Neural cell (in vitro differentiated cells): Measurements from ENCODE around the gene TSPO2. TPM values are rescaled to one million over a fixed set of nuclear protein-coding genes. Genes with fewer than 3 reads are reported as not detected.
"Not testable (repeated sequence)": the region's sequence is repeated elsewhere in the genome, so short reads cannot be mapped to it uniquely, and the experiment has no call there.

Experiments used
- H2AFZ ChIP-seq: fragments of 200-600, 300-800 bp; sonication (generic), shearing (Covaris generic); 2 replicates; pipeline ENCODE4 v1.6.0; 2014; ENCODE audit warnings: low read depth, mild to moderate bottlenecking, antibody characterized with exemption, low read length, moderate library complexity
- H3F3A ChIP-seq: fragments of 200-600 bp; shearing (Covaris generic); 2 replicates; pipeline ENCODE4 v1.6.1; 2016; ENCODE audit warnings: mild to moderate bottlenecking, moderate library complexity, mixed read lengths, antibody characterized with exemption, low read length; ENCODE audit not compliant: insufficient read depth, poor library complexity, severe bottlenecking
- H3K27ac ChIP-seq: fragments of 200-600, 300-800 bp; sonication (generic), shearing (Covaris generic); 2 replicates; pipeline ENCODE4 v1.5.1; 2014; ENCODE audit warnings: mild to moderate bottlenecking, low read length, moderate library complexity
- H3K27me3 ChIP-seq: fragments of 300-800, 200-600 bp; sonication (generic), shearing (Covaris generic); 2 replicates; pipeline ENCODE4 v1.6.0; 2014; ENCODE audit warnings: mild to moderate bottlenecking, low read depth, low read length, moderate library complexity; ENCODE audit not compliant: insufficient read depth
- H3K36me3 ChIP-seq: fragments of 300-800, 200-600 bp; sonication (generic), shearing (Covaris generic); 2 replicates; pipeline ENCODE4 v1.5.1; 2014; ENCODE audit warnings: mild to moderate bottlenecking, antibody characterized with exemption, low read length, moderate library complexity; ENCODE audit not compliant: insufficient read depth
- H3K4me2 ChIP-seq: fragments of 300-800, 200-600 bp; sonication (generic), shearing (Covaris generic); 2 replicates; pipeline ENCODE4 v1.6.0; 2014; ENCODE audit warnings: mild to moderate bottlenecking, low read length
- H3K4me3 ChIP-seq: fragments of 300-800, 200-600 bp; sonication (generic), shearing (Covaris generic); 2 replicates; pipeline ENCODE4 v1.5.1; 2014; ENCODE audit warnings: mild to moderate bottlenecking, low read length, moderate library complexity
- H3K79me2 ChIP-seq: fragments of 200-600 bp; shearing (Covaris generic); replicated peaks from 2 replicates; pipeline ENCODE4 v1.6.0; 2014; ENCODE audit warnings: mild to moderate bottlenecking, low read length, moderate library complexity; ENCODE audit not compliant: insufficient read depth
- H3K9ac ChIP-seq: fragments of 300-800, 200-600 bp; sonication (generic), shearing (Covaris generic); 2 replicates; pipeline ENCODE4 v1.6.1; 2016; ENCODE audit warnings: mild to moderate bottlenecking, low read length, mixed read lengths
- H3K9me2 ChIP-seq: fragments of 200-600 bp; shearing (Covaris generic); 2 replicates; pipeline ENCODE4 v1.6.1; 2016; ENCODE audit warnings: mild to moderate bottlenecking, low read length, mixed read lengths; ENCODE audit not compliant: insufficient read depth
- H3K9me3 ChIP-seq: fragments of 200-600, 300-800 bp; sonication (generic), shearing (Covaris generic); 2 replicates; pipeline ENCODE4 v1.6.1; 2016; ENCODE audit warnings: mild to moderate bottlenecking, mixed run types, low read length, moderate library complexity, mixed read lengths
- H4K20me1 ChIP-seq: fragments of 200-600 bp; shearing (Covaris generic); 2 replicates; pipeline ENCODE4 v1.6.1; 2016; ENCODE audit warnings: mild to moderate bottlenecking, mixed run types; ENCODE audit not compliant: insufficient read depth
- EP300 ChIP-seq: fragments of 450-650 bp; conservative IDR thresholded peaks from 2 replicates; pipeline ENCODE4 v1.6.1; 2014; ENCODE audit warnings: antibody characterized with exemption, mild to moderate bottlenecking, moderate library complexity; ENCODE audit not compliant: poor library complexity, severe bottlenecking
- EZH2 ChIP-seq: fragments of 200-600, 300-800 bp; shearing (Covaris generic), sonication (generic); IDR thresholded peaks from 2 replicates; pipeline ENCODE4 v1.6.1; 2014; ENCODE audit warnings: antibody characterized with exemption, low read length, borderline replicate concordance, mild to moderate bottlenecking; ENCODE audit not compliant: insufficient read depth, poor library complexity, severe bottlenecking
- MXI1 ChIP-seq: fragments of 450-650 bp; conservative IDR thresholded peaks from 2 replicates; pipeline ENCODE4 v1.6.1; 2014; ENCODE audit warnings: antibody characterized with exemption, mild to moderate bottlenecking; ENCODE audit not compliant: poor library complexity, severe bottlenecking
- POLR2AphosphoS5 ChIP-seq: IDR thresholded peaks from 2 replicates; pipeline ENCODE4 v1.6.1; 2012
- RAD21 ChIP-seq: fragments of 450-650 bp; conservative IDR thresholded peaks from 2 replicates; pipeline ENCODE4 v1.6.1; 2014; ENCODE audit warnings: antibody characterized with exemption, mild to moderate bottlenecking, moderate library complexity
- SMC3 ChIP-seq: fragments of 450-650 bp; conservative IDR thresholded peaks from 2 replicates; pipeline ENCODE4 v1.6.1; 2014; ENCODE audit warnings: antibody characterized with exemption, mild to moderate bottlenecking, moderate library complexity; ENCODE audit not compliant: poor library complexity
- TAF1 ChIP-seq: IDR thresholded peaks from 2 replicates; pipeline ENCODE4 v1.6.1; 2012; ENCODE audit warnings: low read depth
- polyA plus RNA-seq: library from polyadenylated mRNA; depleted of rRNA; stranded (reverse); fragments of >200 nt; gene quantifications from 2 replicates; pipeline ENCODE4 v1.2.3, GENCODE V29; 2014
- TF ChIP-seq, protein P1 (sequence below): fragments of 450-650 bp; IDR thresholded peaks from 2 replicates; pipeline ENCODE4 v1.5.1; 2014; ENCODE audit warnings: antibody characterized with exemption, mild to moderate bottlenecking, moderate library complexity; ENCODE audit not compliant: poor library complexity, severe bottlenecking
- TF ChIP-seq, protein P2 (sequence below): IDR thresholded peaks from 2 replicates; pipeline ENCODE4 v1.6.1; 2012; ENCODE audit warnings: borderline replicate concordance

TSPO2 gene
- polyA plus RNA-seq, 1 donor from 2014 or later: not detected

GRCh38 chr6:41002168-41002567, 40.1 kb upstream of the TSPO2 start:
- Histone ChIP-seq H3K27me3 (peaks cover 27% of the 10 kb centered on the region), H3K9ac (no peak overlapping the region), H3K79me2 (no peaks in the 10 kb centered on the region), H3K36me3 (no peaks in the 10 kb centered on the region), H3K4me3 (no peak overlapping the region), H2AFZ (no peak overlapping the region), H3K9me3 (no peaks in the 10 kb centered on the region), H3K4me2 (no peak overlapping the region), H3K27ac (no peak overlapping the region), H4K20me1 (no peaks in the 10 kb centered on the region), H3F3A (no peaks in the 10 kb centered on the region), H3K9me2 (no peaks in the 10 kb centered on the region)
- TF ChIP-seq SMC3 (no peak), MXI1 (no peak), TAF1 (no peak), POLR2AphosphoS5 (no peak), EZH2 (no peak), EP300 (no peak), RAD21 (no peak)
- TF ChIP-seq, protein P1, sequence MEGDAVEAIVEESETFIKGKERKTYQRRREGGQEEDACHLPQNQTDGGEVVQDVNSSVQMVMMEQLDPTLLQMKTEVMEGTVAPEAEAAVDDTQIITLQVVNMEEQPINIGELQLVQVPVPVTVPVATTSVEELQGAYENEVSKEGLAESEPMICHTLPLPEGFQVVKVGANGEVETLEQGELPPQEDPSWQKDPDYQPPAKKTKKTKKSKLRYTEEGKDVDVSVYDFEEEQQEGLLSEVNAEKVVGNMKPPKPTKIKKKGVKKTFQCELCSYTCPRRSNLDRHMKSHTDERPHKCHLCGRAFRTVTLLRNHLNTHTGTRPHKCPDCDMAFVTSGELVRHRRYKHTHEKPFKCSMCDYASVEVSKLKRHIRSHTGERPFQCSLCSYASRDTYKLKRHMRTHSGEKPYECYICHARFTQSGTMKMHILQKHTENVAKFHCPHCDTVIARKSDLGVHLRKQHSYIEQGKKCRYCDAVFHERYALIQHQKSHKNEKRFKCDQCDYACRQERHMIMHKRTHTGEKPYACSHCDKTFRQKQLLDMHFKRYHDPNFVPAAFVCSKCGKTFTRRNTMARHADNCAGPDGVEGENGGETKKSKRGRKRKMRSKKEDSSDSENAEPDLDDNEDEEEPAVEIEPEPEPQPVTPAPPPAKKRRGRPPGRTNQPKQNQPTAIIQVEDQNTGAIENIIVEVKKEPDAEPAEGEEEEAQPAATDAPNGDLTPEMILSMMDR: no peak
- TF ChIP-seq, protein P2, sequence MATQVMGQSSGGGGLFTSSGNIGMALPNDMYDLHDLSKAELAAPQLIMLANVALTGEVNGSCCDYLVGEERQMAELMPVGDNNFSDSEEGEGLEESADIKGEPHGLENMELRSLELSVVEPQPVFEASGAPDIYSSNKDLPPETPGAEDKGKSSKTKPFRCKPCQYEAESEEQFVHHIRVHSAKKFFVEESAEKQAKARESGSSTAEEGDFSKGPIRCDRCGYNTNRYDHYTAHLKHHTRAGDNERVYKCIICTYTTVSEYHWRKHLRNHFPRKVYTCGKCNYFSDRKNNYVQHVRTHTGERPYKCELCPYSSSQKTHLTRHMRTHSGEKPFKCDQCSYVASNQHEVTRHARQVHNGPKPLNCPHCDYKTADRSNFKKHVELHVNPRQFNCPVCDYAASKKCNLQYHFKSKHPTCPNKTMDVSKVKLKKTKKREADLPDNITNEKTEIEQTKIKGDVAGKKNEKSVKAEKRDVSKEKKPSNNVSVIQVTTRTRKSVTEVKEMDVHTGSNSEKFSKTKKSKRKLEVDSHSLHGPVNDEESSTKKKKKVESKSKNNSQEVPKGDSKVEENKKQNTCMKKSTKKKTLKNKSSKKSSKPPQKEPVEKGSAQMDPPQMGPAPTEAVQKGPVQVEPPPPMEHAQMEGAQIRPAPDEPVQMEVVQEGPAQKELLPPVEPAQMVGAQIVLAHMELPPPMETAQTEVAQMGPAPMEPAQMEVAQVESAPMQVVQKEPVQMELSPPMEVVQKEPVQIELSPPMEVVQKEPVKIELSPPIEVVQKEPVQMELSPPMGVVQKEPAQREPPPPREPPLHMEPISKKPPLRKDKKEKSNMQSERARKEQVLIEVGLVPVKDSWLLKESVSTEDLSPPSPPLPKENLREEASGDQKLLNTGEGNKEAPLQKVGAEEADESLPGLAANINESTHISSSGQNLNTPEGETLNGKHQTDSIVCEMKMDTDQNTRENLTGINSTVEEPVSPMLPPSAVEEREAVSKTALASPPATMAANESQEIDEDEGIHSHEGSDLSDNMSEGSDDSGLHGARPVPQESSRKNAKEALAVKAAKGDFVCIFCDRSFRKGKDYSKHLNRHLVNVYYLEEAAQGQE: no peak

- H3K4me2 ChIP-seq, H3K27me3 ChIP-seq, H3K79me2 ChIP-seq, H2AFZ ChIP-seq, H3F3A ChIP-seq, H3K4me3 ChIP-seq, H3K27ac ChIP-seq, H3K36me3 ChIP-seq, H3K9ac ChIP-seq, H4K20me1 ChIP-seq, H3K9me2 ChIP-seq, H3K9me3 ChIP-seq: not testable (repeated sequence)
- TF ChIP-seq, protein P1: peak; percentile 33
Measured at GRCh38 chr6:41006217-41006616, 36.0 kb upstream of the TSPO2 start.

DNA sequence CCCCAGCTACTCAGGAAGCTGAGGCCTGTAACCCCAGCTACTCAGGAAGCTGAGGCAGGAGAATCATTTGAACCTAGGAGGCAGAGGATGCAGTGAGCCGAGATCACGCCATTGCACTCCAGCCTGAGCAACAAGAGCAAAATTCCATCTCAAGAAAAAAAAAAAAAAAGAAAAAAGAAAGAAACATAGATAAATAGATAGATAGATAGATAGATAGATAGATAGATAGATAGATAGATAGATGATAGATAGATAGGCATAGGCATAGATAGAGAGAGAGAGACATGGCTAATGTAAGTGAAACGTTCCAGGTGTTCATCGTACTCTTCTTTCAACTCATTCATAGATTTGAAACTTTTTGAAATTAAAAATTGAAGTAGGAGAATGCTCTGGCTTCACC, 35.3 kb upstream of the TSPO2 start:
- H3K27ac ChIP-seq, H3K4me2 ChIP-seq, H2AFZ ChIP-seq, H4K20me1 ChIP-seq, H3K9ac ChIP-seq, H3K79me2 ChIP-seq, H3K9me3 ChIP-seq, H3K4me3 ChIP-seq, H3F3A ChIP-seq, H3K27me3 ChIP-seq, H3K9me2 ChIP-seq, H3K36me3 ChIP-seq: not testable (repeated sequence)
